ENCODE data around the gene PTK6.

GRCh38 chr20:63555661-63556381 lies 18.6 kb upstream of the PTK6 start:
- TF ChIP-seq CTCF (IDR thresholded peaks at IDR 0.05): no peak
- no peak for TF ChIP-seq EZH2 (IDR thresholded peaks at IDR 0.05; ENCODE audit: borderline replicate concordance, insufficient read depth, low read depth, low read length, poor library complexity, severe bottlenecking)
